Muscle layer of duodenum (tissue), 2 donors: ENCODE results near the gene CARD10.
A peak's percentile ranks its signal among the peaks of the same experiment; 100 is the strongest.

Source experiments
- H3K27ac ChIP-seq: one replicate; pipeline ENCODE4 v1.7.0; 2013; ENCODE audit warnings: mild to moderate bottlenecking, low read length
- H3K27me3 ChIP-seq: one replicate; pipeline ENCODE4 v1.7.0; 2013; ENCODE audit warnings: low read depth, mild to moderate bottlenecking, control low read depth, low read length
- H3K36me3 ChIP-seq, 2 donors: one replicate each; pipeline ENCODE4 v1.7.0; 2013; ENCODE audit warnings: low read length in 2 of 2, control low read depth in 1 of 2, mild to moderate bottlenecking in 1 of 2; ENCODE audit not compliant: insufficient read depth in 2 of 2, control insufficient read depth in 1 of 2
- H3K4me1 ChIP-seq, 2 donors: one replicate each; pipeline ENCODE4 v1.7.0; 2013; ENCODE audit warnings: low read length in 2 of 2, mild to moderate bottlenecking in 2 of 2, control low read depth in 1 of 2, moderate library complexity in 1 of 2; ENCODE audit not compliant: insufficient read depth in 2 of 2, control insufficient read depth in 1 of 2
- H3K4me3 ChIP-seq, 2 donors: one replicate each; pipeline ENCODE4 v1.7.0; 2013; ENCODE audit warnings: low read length in 2 of 2, low read depth in 1 of 2, mild to moderate bottlenecking in 1 of 2
- H3K9me3 ChIP-seq, 2 donors: one replicate each; pipeline ENCODE4 v1.7.0; 2013; ENCODE audit warnings: low read length in 2 of 2, control low read depth in 1 of 2, mild to moderate bottlenecking in 1 of 2; ENCODE audit not compliant: control insufficient read depth in 1 of 2
- donor health status: healthy.

Gene CARD10

GRCh38 chr22:37561212-37562048 lies 42.2 kb upstream of the CARD10 start:
- H3K27ac ChIP-seq, result peak overlapping the region; percentile 94
- peak overlapping the region; percentile 72 to 74 for H3K4me3 ChIP-seq
- no peaks in the 10 kb centered on the region for H3K27me3 ChIP-seq
- H3K4me1 ChIP-seq, result peaks cover 24 to 50% of the 10 kb centered on the region in 2 donors
- H3K36me3 ChIP-seq, result peaks cover 0 to 23% of the 10 kb centered on the region in 2 donors
- H3K9me3 ChIP-seq, result no peaks in the 10 kb centered on the region

GRCh38 chr22:37560608-37561211 lies 41.5 kb upstream of the CARD10 start:
- Histone ChIP-seq H3K27me3 (no peaks in the 10 kb centered on the region), H3K4me1 (peaks cover 24 to 43% of the 10 kb centered on the region in 2 donors), H3K27ac (peak overlapping the region; percentile 94), H3K9me3 (no peaks in the 10 kb centered on the region), H3K36me3 (peaks cover 0 to 17% of the 10 kb centered on the region in 2 donors), H3K4me3 (peak overlapping the region; percentile 72 to 74)

GRCh38 chr22:37559901-37560607 lies 40.8 kb upstream of the CARD10 start, which contains the start of gene CDC42EP1:
TSS of gene CDC42EP1 (plus strand) at chr22:37560480. CDS start at chr22:37566350, 5,870 bp downstream.
- H3K36me3 ChIP-seq, result peaks cover 0 to 17% of the 10 kb centered on the region in 2 donors
- H3K27me3 ChIP-seq, result no peaks in the 10 kb centered on the region
- H3K27ac ChIP-seq, result peak within 1 kb of the TSS; percentile 94
- peak within 1 kb of the TSS; percentile 72 to 74 for H3K4me3 ChIP-seq
- peaks cover 24 to 42% of the 10 kb centered on the region in 2 donors for H3K4me1 ChIP-seq
- no peaks in the 10 kb centered on the region for H3K9me3 ChIP-seq

- Histone ChIP-seq H3K9me3 (no peaks in the 10 kb centered on the region), H3K36me3 (peaks cover 0 to 17% of the 10 kb centered on the region in 2 donors), H3K4me3 (peak overlapping the region in 1 of 2 donors; percentile 54), H3K4me1 (peaks cover 24 to 41% of the 10 kb centered on the region in 2 donors), H3K27me3 (no peaks in the 10 kb centered on the region), H3K27ac (peak overlapping the region; percentile 79)
Measured at GRCh38 chr22:37559521-37559900, 40.3 kb upstream of the CARD10 start.

DNA sequence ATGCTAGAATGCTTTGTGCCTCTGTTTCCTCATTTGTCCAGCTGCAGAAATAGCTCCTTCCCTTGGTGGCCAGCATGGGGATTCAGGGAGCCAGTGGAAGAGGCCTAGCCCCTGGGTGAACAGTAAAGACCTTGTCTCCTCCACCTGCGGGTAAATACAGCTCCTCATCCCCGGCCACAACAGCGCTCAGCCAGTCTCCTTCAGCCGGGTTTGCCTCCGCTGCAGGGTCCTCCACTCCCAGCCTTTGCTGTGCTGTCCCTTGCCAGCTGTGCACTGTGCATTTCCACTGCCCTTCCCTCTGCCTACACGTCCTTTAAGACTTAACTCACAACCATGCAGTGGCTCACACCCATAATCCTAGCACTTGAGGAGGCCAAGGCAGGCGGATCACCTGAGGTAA lies 39.6 kb upstream of the CARD10 start:
- Histone ChIP-seq H3K27me3 (no peaks in the 10 kb centered on the region), H3K36me3 (peaks cover 0 to 14% of the 10 kb centered on the region in 2 donors), H3K4me1 (peaks cover 17 to 34% of the 10 kb centered on the region in 2 donors), H3K9me3 (no peaks in the 10 kb centered on the region), H3K4me3 (no peak overlapping the region), H3K27ac (no peak overlapping the region)

DNA sequence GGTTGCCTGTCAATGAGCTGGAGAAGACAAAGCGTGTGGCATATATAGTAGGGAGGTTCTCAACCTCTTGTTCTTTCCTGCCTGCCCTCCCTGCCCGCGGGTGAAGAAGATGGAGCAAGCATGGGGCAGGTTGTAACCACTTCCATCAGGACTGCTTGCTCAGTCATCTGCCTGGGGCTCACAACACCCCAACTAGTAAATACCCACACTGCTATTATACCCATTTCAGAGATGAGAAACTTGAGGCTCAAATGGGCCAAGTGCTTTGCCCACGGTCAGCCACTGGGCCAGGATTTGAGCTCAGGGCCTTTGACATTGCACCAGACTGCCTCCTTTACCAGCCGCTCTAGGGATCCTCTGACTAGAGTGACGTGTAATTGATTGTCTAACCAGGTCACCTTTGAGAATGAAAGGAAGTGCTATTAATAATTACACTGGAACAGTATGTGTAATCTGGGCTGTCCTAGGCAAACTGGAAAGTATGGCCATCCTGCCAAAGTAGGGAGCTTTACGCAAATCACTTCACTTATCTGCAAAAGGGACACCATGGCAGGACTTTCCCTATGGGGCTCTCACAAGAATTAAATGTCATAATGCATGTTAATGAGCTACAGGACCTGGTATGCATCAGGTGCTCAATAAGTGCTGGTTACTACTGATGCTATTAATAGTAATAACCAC lies 38.2 kb upstream of the CARD10 start:
- peak overlapping the region; percentile 33 for H3K27ac ChIP-seq
- H3K4me1 ChIP-seq, result peaks cover 7 to 23% of the 10 kb centered on the region in 2 donors
- H3K27me3 ChIP-seq, result no peaks in the 10 kb centered on the region

DNA sequence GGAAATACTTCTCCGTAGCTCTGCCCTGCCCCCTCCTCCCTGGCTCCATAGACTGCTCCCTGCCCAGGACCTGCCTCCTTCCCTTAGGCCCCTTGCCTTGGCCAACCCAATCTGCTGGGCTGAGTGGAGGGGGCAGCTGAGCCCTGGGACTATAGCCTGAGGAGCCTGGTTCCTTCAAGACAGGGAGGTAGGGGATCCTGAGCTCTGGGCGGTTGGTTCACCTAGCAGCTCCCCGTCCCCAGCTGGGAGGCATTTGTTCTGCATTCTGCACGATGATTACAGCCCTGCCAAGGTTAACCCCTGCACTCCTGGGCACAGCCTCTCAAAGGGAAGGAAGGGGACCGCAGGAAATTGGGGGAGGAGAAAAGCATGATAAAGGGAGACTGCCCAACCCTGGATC lies 37.5 kb upstream of the CARD10 start:
- Histone ChIP-seq H3K4me3 (no peak overlapping the region), H3K4me1 (peaks cover 3 to 23% of the 10 kb centered on the region in 2 donors), H3K9me3 (no peaks in the 10 kb centered on the region), H3K27me3 (no peaks in the 10 kb centered on the region), H3K27ac (peak overlapping the region; percentile 33), H3K36me3 (peaks cover 0 to 9% of the 10 kb centered on the region in 2 donors)

More for the DNA sequence above, 38.2 kb upstream of the CARD10 start:
- H3K9me3 ChIP-seq, result no peaks in the 10 kb centered on the region
- H3K36me3 ChIP-seq, result peaks cover 0 to 9% of the 10 kb centered on the region in 2 donors
- no peak overlapping the region for H3K4me3 ChIP-seq

- Histone ChIP-seq H3K27ac (no peak overlapping the region), H3K36me3 (no peaks in the 10 kb centered on the region), H3K4me1 (peaks cover 3 to 21% of the 10 kb centered on the region in 2 donors), H3K27me3 (no peaks in the 10 kb centered on the region), H3K4me3 (no peak overlapping the region), H3K9me3 (no peaks in the 10 kb centered on the region)
Measured at GRCh38 chr22:37555029-37555428, 35.8 kb upstream of the CARD10 start.

- Histone ChIP-seq H3K4me3 (no peak overlapping the region), H3K4me1 (peaks cover 3 to 21% of the 10 kb centered on the region in 2 donors), H3K27me3 (no peaks in the 10 kb centered on the region), H3K36me3 (no peaks in the 10 kb centered on the region), H3K9me3 (no peaks in the 10 kb centered on the region), H3K27ac (no peak overlapping the region)
Measured at GRCh38 chr22:37553725-37554124, 34.5 kb upstream of the CARD10 start.

DNA sequence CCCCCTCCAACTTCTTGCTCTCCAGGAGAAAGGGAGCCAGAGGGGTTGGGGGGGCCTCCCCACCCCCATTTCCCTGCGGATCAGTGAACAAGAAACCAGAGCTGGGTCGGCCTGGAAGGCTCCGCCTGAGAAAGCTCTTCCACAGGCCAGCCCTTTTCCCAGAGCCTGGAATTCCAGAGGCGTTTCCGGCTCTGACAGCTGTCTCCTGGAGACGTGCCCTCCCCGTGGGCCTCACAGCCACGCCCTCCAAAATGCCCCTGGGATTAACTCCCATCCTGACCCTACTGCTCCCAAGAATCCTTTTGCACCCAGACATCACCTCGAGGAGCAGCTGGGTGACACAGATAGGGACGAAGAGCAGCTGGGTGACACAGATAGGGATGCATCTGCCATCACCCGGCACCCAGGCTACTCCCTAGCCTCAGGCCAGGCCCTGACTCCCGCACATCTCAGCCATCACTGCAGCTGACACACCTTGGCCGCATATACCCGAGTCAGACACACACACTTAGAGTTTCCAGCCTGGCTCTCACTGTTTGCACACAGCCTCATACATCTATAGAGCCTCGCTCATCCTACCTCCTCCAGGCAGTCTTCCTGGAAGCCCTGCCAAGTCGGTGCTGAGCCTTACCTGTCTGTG lies 33.4 kb upstream of the CARD10 start:
- H3K4me3 ChIP-seq, result no peak overlapping the region
- H3K36me3 ChIP-seq, result no peaks in the 10 kb centered on the region
- H3K9me3 ChIP-seq, result no peaks in the 10 kb centered on the region
- H3K27ac ChIP-seq, result no peak overlapping the region
- H3K4me1 ChIP-seq, result peaks cover 3 to 21% of the 10 kb centered on the region in 2 donors
- no peaks in the 10 kb centered on the region for H3K27me3 ChIP-seq
